Caco-2 (cell line): ENCODE measurements around the gene PRLR. TPM values are rescaled to one million over a fixed set of nuclear protein-coding genes. Genes with fewer than 3 reads are reported as not detected.

Experiments
- BruUV-seq: library from RNA; stranded (reverse); fragments of 400-500 nt; replicated peaks from 2 replicates; lab custom pipeline; 2021; lab: Mats Ljungman, UMichigan
- CTCF ChIA-PET: fragments of 300-600 bp; sonication (Branson Sonifier 250); formaldehyde crosslinking; loops from one replicate; lab custom pipeline; 2022; ENCODE audit warnings: antibody characterized with exemption; lab: Charles Lee
- POLR2A ChIA-PET: fragments of 300-600 bp; sonication (Branson Sonifier 250); formaldehyde crosslinking; loops from one replicate; lab custom pipeline; 2022; ENCODE audit warnings: antibody characterized with exemption; lab: Charles Lee
- DNase-seq, 2 experiments: peaks; one replicate each; pipeline versions ENCODE4 v3.0.0 to v3.0.0-alpha.2; 2020 to 2022
- H3K27me3 ChIP-seq: replicated peaks from 2 replicates; pipeline ENCODE4 v1.6.0; 2011; ENCODE audit warnings: low read length; ENCODE audit not compliant: control insufficient read depth, insufficient read depth
- H3K36me3 ChIP-seq: 2 replicates; pipeline ENCODE4 v1.5.1; 2011; ENCODE audit warnings: low read length; ENCODE audit not compliant: control insufficient read depth, insufficient read depth
- H3K4me1 ChIP-seq: fragments of 250-450 bp; sonication (Bioruptor Pico); 2 replicates; pipeline ENCODE4 v1.5.1; 2020; ENCODE audit warnings: mild to moderate bottlenecking
- H3K4me3 ChIP-seq: 2 replicates; pipeline ENCODE4 v1.5.1; 2011; ENCODE audit warnings: low read depth, mild to moderate bottlenecking, control low read depth, low read length
- H3K9me3 ChIP-seq: fragments of 250-450 bp; sonication (Bioruptor Pico); 2 replicates; pipeline ENCODE4 v1.5.1; 2020; ENCODE audit warnings: mild to moderate bottlenecking, moderate library complexity
- H3K27ac Mint-ChIP-seq: one replicate; pipeline ENCODE4 v1.8.0; 2022; ENCODE audit warnings: mixed read lengths; ENCODE audit not compliant: unreplicated experiment
- H3K27me3 Mint-ChIP-seq: one replicate; pipeline ENCODE4 v1.8.0; 2022; ENCODE audit warnings: mixed read lengths; ENCODE audit not compliant: insufficient read depth, unreplicated experiment
- H3K36me3 Mint-ChIP-seq: one replicate; pipeline ENCODE4 v1.8.0; 2022; ENCODE audit warnings: mild to moderate bottlenecking, mixed read lengths; ENCODE audit not compliant: insufficient read depth, unreplicated experiment
- H3K4me1 Mint-ChIP-seq: one replicate; pipeline ENCODE4 v1.8.0; 2022; ENCODE audit warnings: low read depth, mixed read lengths; ENCODE audit not compliant: unreplicated experiment
- H3K4me3 Mint-ChIP-seq: one replicate; pipeline ENCODE4 v1.8.0; 2022; ENCODE audit warnings: mild to moderate bottlenecking, moderate library complexity, mixed read lengths; ENCODE audit not compliant: unreplicated experiment
- H3K9me3 Mint-ChIP-seq: one replicate; pipeline ENCODE4 v1.8.0; 2022; ENCODE audit warnings: mixed read lengths; ENCODE audit not compliant: unreplicated experiment
- intact Hi-C: fragments of 100-400 bp; cut with micrococcal nuclease; formaldehyde crosslinking; loops from one replicate; pipeline ENCODE4 v1.10.0; 2022; ENCODE audit not compliant: unreplicated experiment
- total RNA-seq: library from RNA; stranded (reverse); gene quantifications from 2 replicates; pipeline ENCODE4 v1.2.3, GENCODE V29; 2022
- TF ChIP-seq, protein P1 (sequence below), 2 experiments: fragments of 200-600 bp in 1 of 2; IDR thresholded peaks; 1 replicate in 1 of 2; 2 replicates in 1 of 2; pipeline versions ENCODE4 v1.5.1 to v1.8.0; 2011 to 2022; ENCODE audit warnings: antibody characterized with exemption in 1 of 2, control low read depth in 1 of 2, inconsistent platforms in 1 of 2, low read depth in 1 of 2, low read length in 1 of 2, mild to moderate bottlenecking in 1 of 2, moderate library complexity in 1 of 2; ENCODE audit not compliant: insufficient read depth in 1 of 2, severe bottlenecking in 1 of 2, unreplicated experiment in 1 of 2

The PRLR gene
- total RNA-seq, 1 experiment from 2014 or later, result 2.3 TPM

DNA sequence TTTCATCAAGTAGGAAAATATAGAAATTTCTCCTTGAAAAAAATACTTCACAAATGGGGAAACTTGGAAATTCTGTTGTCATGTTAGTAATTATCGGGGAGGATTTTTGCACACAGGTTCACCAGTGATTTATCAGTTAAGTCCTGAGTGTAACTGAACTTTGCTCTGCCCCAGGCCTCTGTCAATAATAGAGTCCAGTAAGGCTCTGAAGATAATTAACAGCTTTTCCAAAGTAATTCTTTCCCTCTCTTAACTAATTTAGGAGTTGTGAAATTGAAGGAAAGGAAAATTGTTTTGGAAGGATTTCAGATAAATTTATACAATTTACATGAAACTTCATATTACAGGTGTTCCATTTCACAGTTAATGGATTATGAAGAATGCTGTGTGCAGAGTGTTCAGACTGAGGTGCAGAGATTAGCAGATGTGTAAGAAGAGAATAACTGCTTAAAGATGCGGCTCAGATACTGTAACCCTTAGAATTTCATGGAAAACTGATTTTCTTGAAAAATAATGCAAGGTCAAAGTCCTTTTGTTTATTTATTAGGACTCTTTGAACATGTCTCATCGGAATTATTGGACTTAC is 179.7 kb downstream of the PRLR start:
- Histone ChIP-seq H3K36me3 (no peaks in the 10 kb centered on the region), H3K27me3 (no peaks in the 10 kb centered on the region), H3K4me3 (no peak overlapping the region), H3K4me1 (peaks cover 17% of the 10 kb centered on the region), H3K9me3 (no peaks in the 10 kb centered on the region)
- peak overlapping the region; percentile 42 for H3K27ac Mint-ChIP-seq
- peaks cover 6% of the 10 kb centered on the region for H3K27me3 Mint-ChIP-seq
- peaks cover 23% of the 10 kb centered on the region for H3K4me1 Mint-ChIP-seq
- no peak for DNase-seq
- TF ChIP-seq, protein P1, sequence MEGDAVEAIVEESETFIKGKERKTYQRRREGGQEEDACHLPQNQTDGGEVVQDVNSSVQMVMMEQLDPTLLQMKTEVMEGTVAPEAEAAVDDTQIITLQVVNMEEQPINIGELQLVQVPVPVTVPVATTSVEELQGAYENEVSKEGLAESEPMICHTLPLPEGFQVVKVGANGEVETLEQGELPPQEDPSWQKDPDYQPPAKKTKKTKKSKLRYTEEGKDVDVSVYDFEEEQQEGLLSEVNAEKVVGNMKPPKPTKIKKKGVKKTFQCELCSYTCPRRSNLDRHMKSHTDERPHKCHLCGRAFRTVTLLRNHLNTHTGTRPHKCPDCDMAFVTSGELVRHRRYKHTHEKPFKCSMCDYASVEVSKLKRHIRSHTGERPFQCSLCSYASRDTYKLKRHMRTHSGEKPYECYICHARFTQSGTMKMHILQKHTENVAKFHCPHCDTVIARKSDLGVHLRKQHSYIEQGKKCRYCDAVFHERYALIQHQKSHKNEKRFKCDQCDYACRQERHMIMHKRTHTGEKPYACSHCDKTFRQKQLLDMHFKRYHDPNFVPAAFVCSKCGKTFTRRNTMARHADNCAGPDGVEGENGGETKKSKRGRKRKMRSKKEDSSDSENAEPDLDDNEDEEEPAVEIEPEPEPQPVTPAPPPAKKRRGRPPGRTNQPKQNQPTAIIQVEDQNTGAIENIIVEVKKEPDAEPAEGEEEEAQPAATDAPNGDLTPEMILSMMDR (IDR thresholded peaks at IDR 0.05; ENCODE audit: insufficient read depth in 1 of 2, low read depth in 1 of 2, low read length in 1 of 2, severe bottlenecking in 1 of 2, unreplicated experiment in 1 of 2), result no peak
- intact Hi-C loops, result no loop called here
- ChIA-PET CTCF (no interaction called here), POLR2A (no interaction called here)
- H3K9me3 Mint-ChIP-seq, result no peaks in the 10 kb centered on the region
- BruUV-seq, result no TSS peak
- H3K4me3 Mint-ChIP-seq, result peak overlapping the region; percentile 17
- no peaks in the 10 kb centered on the region for H3K36me3 Mint-ChIP-seq

DNA sequence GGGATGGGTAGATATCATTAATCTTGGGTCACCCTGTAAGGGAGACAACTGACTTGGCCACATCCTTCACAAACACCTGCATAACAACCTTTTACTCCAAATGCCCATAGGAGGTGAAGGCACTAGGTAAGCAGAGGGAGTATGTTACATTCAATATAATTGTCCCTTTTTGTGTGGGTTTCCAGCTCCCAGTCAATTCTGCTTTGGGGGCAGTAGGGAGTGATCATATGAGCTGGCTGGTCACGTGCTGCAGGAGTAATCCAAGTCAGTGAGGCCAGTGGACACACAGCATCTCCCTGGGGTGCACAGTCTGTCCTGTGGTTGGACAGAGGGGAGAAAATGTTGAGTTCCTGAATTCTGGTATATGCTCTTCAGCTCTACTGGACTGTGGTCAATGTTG is 181.4 kb downstream of the PRLR start:
- Histone ChIP-seq H3K4me3 (no peak overlapping the region), H3K4me1 (peaks cover 17% of the 10 kb centered on the region), H3K27me3 (no peaks in the 10 kb centered on the region), H3K36me3 (no peaks in the 10 kb centered on the region), H3K9me3 (no peaks in the 10 kb centered on the region)
- intact Hi-C loops, result no loop called here
- H3K27ac Mint-ChIP-seq, result peak overlapping the region; percentile 17
- TF ChIP-seq, protein P1 (IDR thresholded peaks at IDR 0.05; ENCODE audit: insufficient read depth in 1 of 2, low read depth in 1 of 2, low read length in 1 of 2, severe bottlenecking in 1 of 2, unreplicated experiment in 1 of 2), result no peak
- POLR2A ChIA-PET, result no interaction called here
- BruUV-seq, result no TSS peak
- H3K4me1 Mint-ChIP-seq, result peaks cover 23% of the 10 kb centered on the region
- no peaks in the 10 kb centered on the region for H3K9me3 Mint-ChIP-seq
- CTCF ChIA-PET, result no interaction called here
- no peaks in the 10 kb centered on the region for H3K36me3 Mint-ChIP-seq
- DNase-seq, result no peak
- no peaks in the 10 kb centered on the region for H3K27me3 Mint-ChIP-seq
- H3K4me3 Mint-ChIP-seq, result no peak overlapping the region

DNA sequence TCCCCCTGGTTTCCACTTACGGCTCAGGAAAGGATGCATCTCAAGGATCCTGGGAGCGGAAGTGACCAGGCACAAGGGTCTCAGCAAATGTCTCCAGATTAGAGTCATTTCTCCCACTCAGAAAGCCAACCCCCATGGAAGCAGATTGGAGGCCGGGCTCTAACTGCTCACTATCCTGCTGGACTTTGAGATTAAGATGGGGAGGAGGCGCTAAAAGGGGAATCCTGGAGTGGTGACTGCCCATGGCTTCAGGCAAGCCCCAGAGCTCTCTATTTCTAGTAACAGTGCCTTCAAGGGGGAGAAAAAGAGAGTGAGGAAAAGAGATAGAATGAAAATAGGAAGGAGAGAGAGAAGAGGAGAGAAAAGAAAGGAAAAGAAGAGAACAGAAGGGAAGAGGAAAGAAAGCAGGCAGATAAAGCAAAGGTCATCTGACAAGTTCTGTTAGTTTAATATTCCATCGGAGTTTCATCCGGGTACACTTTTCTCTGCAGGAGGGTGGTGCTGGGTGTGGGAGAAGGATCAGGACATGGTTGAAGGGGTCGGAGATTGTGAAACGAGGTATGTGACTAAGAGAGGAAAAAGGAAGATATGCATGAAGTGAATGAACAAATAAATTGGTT is 182.4 kb downstream of the PRLR start, which contains the start of gene AGXT2:
TSS of gene AGXT2 (minus strand) at position 165 of the 620 bp plus-strand sequence. CDS start at position 108, 57 bp downstream.
- TF ChIP-seq, protein P1 (IDR thresholded peaks at IDR 0.05; ENCODE audit: insufficient read depth in 1 of 2, low read depth in 1 of 2, low read length in 1 of 2, severe bottlenecking in 1 of 2, unreplicated experiment in 1 of 2), result no peak
- H3K36me3 ChIP-seq, result no peaks in the 10 kb centered on the region
- H3K4me3 Mint-ChIP-seq, result no peak within 1 kb of the TSS
- H3K4me1 Mint-ChIP-seq, result peaks cover 23% of the 10 kb centered on the region
- no TSS peak for BruUV-seq
- H3K27ac Mint-ChIP-seq, result peak within 1 kb of the TSS; percentile 2
- POLR2A ChIA-PET, result no interaction called here
- no peak for DNase-seq
- peaks cover 17% of the 10 kb centered on the region for H3K4me1 ChIP-seq
- no peaks in the 10 kb centered on the region for H3K27me3 Mint-ChIP-seq
- no peaks in the 10 kb centered on the region for H3K9me3 Mint-ChIP-seq
- H3K9me3 ChIP-seq, result no peaks in the 10 kb centered on the region
- intact Hi-C loops, result no loop called here
- no peaks in the 10 kb centered on the region for H3K27me3 ChIP-seq
- CTCF ChIA-PET, result no interaction called here
- no peaks in the 10 kb centered on the region for H3K36me3 Mint-ChIP-seq
- H3K4me3 ChIP-seq, result no peak within 1 kb of the TSS
